Spleen (tissue), 7 donors: ENCODE data around the gene VPS8.

ENCODE experiments used
- CTCF ChIP-seq, 11 experiments: fragments of 200-600 bp in 7 of 11; fragments of 450-650 bp in 4 of 11; sonication (generic) in 4 of 11; IDR thresholded peaks in 8 of 11; conservative IDR thresholded peaks in 3 of 11; 1 replicate in 7 of 11; 2 replicates in 4 of 11; pipeline versions ENCODE4 v1.4.0 to v1.8.0; 2016 to 2021; ENCODE audit warnings: antibody characterized with exemption in 11 of 11, inconsistent platforms in 4 of 11, mild to moderate bottlenecking in 1 of 11
- POLR2A ChIP-seq, 3 donors: fragments of 450-650 bp; IDR thresholded peaks; one replicate each; pipeline ENCODE4 v1.5.1; 2017; ENCODE audit warnings: antibody characterized with exemption in 3 of 3, mild to moderate bottlenecking in 1 of 3
- donor health status: DM: no; HTN: no; CAD: no; lungs with moderate emphysema.
- donor health status: DM: no; HTN: no; CAD: no.
- donor health status: DM: no; HTN: no; CAD: no.

- TF ChIP-seq CTCF (IDR thresholded peaks at IDR 0.05 in 8 of 11, conservative IDR thresholded peaks at IDR 0.05 in 3 of 11) = no peak
- TF ChIP-seq POLR2A (IDR thresholded peaks at IDR 0.05) = no peak
These were observed 140.7 kb downstream of the VPS8 start for GRCh38 chr3:184952671-184953070.
